AG10803 (cell line): ENCODE data around the gene ZNF19.

Source experiments
- DNase-seq: peaks from one replicate; pipeline ENCODE4 v3.0.0; 2010; ENCODE audit warnings: low read depth
- H3K4me3 ChIP-seq: 2 replicates; pipeline ENCODE4 v1.5.1; 2011; ENCODE audit warnings: mild to moderate bottlenecking, low read length, control low read depth
- TF ChIP-seq, protein P1 (sequence below): conservative IDR thresholded peaks from 2 replicates; pipeline ENCODE4 v1.5.1; 2011; ENCODE audit warnings: mild to moderate bottlenecking, low read length, control low read depth, inconsistent platforms

ZNF19 gene

DNA sequence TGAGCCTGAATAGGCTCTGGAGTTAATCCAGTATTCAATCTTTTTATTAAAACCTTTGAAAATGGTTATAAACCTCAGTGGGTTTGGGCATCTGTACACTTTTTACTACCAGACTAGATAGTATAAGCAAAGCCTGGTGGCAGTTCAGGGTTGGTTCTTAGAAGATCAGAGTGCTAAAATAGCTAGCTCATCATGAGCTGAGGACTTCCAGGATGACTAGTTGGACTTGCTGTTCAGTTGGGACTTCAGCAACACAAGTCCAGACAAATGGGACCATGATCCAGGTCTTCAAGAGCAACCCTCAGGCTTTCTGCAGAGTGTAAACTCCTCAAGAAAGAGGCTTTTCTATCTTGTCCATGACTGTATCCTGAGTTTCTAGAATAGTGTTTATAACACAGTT, 1.2 kb upstream of the ZNF19 start:
- no peak for DNase-seq
- TF ChIP-seq, protein P1, sequence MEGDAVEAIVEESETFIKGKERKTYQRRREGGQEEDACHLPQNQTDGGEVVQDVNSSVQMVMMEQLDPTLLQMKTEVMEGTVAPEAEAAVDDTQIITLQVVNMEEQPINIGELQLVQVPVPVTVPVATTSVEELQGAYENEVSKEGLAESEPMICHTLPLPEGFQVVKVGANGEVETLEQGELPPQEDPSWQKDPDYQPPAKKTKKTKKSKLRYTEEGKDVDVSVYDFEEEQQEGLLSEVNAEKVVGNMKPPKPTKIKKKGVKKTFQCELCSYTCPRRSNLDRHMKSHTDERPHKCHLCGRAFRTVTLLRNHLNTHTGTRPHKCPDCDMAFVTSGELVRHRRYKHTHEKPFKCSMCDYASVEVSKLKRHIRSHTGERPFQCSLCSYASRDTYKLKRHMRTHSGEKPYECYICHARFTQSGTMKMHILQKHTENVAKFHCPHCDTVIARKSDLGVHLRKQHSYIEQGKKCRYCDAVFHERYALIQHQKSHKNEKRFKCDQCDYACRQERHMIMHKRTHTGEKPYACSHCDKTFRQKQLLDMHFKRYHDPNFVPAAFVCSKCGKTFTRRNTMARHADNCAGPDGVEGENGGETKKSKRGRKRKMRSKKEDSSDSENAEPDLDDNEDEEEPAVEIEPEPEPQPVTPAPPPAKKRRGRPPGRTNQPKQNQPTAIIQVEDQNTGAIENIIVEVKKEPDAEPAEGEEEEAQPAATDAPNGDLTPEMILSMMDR = no peak
- no peak overlapping the region for H3K4me3 ChIP-seq

DNA sequence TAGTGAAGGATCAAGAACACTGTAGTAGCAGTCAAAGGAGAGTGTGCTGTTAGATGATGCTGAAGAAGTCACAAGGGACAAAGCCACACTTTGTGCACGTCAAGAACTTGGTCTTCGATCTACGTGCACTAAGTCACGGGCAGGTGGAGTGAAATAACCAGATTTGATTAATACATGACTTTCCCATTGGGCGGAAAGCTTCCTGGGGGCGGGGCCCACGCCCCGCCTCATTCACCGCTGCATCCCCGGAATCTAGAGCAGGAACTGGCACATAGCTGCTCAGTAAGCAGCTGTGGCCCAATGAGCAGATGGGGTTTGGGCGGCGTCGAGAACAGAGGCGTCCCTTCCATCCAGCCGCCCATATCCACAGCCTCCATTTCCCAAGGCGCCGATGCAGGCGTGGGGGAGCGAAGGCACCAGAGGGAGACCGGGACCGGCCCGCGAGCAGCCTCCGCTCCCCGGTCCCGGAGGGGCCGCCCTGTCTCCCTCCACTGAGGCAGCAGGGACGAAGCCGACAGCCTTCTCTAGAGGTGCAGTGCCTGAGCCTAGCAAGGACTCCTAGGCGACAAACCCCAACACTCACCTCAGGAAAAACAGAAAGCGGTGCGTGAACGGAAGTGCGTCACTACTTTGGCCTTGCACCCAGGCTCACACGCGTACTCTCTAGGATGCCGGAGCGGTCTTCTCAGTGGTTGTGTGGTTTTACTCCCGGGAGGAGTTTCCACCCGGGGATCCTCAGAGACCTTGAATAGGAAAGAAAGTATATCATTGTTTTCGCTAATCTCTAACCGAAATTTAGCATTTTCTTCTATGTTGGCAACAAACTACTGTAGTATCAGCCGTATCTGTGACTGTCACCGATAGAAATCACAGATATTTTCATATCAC, 4.9 kb downstream of the ZNF19 start:
- H3K4me3 ChIP-seq = peak overlapping the region; percentile 96
- peak; percentile 94 for DNase-seq
- TF ChIP-seq, protein P1 = no peak

DNA sequence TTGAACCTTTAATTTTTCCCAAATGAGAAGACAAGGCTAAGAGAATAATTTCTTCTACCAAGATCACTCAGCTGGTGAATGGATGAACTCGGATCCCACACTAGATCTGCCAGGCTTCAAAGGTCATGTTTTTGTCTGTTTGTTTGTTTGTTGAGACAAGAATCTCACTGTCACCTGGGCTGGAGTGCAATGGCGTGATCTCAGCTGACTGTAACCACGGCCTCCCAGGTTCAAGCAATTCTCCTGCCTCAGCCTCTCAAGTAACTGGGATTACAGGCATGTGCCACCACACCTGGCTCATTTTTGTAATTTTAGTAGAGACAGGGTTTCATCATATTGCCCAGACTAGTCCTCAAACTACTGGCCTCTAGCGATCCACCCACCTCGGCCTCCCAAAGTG, 6.6 kb downstream of the ZNF19 start:
- TF ChIP-seq, protein P1 = no peak
- DNase-seq = no peak
- no peak overlapping the region for H3K4me3 ChIP-seq

DNA sequence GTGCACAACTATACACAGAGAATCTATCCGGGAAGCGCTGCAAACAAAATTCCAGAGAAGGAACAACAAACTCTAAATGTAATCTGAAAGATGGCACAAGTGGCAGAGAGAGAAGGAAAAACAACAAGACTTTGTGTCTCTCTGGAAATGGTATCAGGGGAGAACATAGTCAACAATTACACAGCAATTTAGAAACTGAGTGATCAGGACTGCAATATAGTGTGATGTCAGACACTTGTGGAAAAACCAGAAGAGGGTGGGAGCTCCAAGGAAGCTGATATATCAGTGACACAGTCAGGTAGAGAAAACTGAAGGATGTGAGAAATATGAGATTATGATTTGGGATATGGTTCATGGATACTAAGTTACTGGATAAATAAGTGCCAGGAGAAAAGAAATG, 8.2 kb downstream of the ZNF19 start:
- TF ChIP-seq, protein P1 = no peak
- no peak overlapping the region for H3K4me3 ChIP-seq
- DNase-seq = no peak

DNA sequence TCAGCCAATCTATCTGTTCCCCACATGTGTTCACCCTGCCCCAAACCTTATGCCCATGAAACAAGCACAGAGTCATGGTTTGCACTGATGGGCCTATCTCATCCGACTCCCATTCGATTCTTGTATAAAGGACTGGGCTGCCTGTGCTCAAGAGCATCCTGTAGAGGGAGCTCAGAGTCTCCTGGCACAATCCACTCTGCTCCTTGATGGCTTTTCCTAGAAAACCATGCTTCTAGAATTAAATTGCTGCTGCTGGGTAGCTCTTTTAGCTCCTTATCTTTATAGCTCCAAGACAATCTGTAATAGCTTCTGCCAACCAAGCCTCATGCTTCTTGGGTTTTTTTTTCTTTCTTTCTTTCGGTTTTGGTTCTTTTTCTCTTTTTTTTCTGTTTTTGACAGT, 9.7 kb downstream of the ZNF19 start:
- H3K4me3 ChIP-seq = no peak overlapping the region
- DNase-seq = no peak
- TF ChIP-seq, protein P1 = peak; percentile 32

DNA sequence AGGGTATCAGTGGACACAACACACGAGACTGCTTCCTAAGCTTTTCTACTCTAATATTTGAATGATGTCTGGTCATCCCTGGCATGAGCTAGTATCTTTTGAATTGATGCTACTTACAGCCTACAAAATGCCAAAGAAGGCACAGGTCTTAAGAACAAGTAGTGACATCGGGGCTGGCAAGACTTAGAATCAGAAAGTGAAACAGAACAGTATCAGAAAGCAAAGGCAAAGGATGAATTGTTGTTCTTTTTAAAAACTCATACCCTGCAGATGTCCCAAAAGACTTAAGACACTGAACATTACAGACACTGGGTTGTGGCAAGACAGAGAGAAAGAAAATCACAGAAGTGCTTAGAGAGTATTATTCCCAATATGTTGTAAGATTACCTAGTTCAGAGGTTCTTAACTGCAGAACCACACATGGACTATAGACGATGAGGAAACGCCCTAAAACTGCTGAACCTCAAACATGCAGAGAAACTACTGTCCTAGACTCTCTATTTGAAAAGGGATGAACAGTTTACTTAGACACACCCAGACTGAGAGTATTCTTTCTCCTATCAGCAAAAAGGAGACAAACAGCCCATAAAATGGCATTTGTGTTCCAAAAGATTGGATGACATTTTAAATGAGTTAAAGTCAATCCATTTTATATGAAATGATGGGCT, 12.5 kb downstream of the ZNF19 start:
- TF ChIP-seq, protein P1 = no peak
- DNase-seq = no peak
- H3K4me3 ChIP-seq = no peak overlapping the region

DNA sequence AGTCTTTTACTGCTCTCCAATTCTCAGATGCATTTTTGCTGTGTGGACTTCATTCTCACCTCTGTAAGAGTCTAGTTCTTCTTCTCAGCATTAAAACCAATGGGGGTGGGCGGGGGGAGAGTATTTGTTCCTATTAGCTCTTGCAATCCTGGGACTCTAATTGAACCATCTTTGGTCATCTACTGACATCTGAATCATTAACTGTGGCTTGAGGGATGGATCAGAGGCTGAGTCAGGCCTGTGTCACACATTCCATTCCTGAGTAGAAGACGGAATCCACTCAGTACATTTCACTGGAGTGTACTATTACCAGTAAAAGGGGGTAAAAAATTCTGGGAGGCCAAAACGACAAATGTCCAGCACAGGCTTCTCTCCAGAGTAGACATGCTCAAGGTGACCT, 14.3 kb downstream of the ZNF19 start:
- peak; percentile 91 for DNase-seq
- no peak overlapping the region for H3K4me3 ChIP-seq
- TF ChIP-seq, protein P1 = no peak
